K562 (cell line): ENCODE measurements around the gene IL11. TPM values are rescaled to one million over a fixed set of nuclear protein-coding genes. Genes with fewer than 3 reads are reported as not detected.
A peak's percentile ranks its signal among the peaks of the same experiment; 100 is the strongest.

ENCODE experiments used
- CCNT2 ChIP-seq: IDR thresholded peaks from 2 replicates; pipeline ENCODE4 v1.6.1; 2011; ENCODE audit warnings: borderline replicate concordance, low read depth, mild to moderate bottlenecking, moderate library complexity, mixed read lengths, low read length; ENCODE audit not compliant: insufficient read length; ENCODE audit errors: extremely low read depth
- DIDO1 ChIP-seq: fragments of 450-650 bp; IDR thresholded peaks from 2 replicates; pipeline ENCODE4 v1.6.1; 2016; ENCODE audit warnings: low read depth, missing biosample characterization, missing genetic modification characterization
- E2F4 ChIP-seq: sonication (generic); formaldehyde crosslinking; IDR thresholded peaks from 2 replicates; pipeline ENCODE4 v1.8.0; 2022; ENCODE audit warnings: mild to moderate bottlenecking, low read depth, missing genetic modification reagents
- E2F6 ChIP-seq, 2 experiments: IDR thresholded peaks; 2 replicates each; pipeline ENCODE4 v1.6.1; 2011; ENCODE audit warnings: borderline replicate concordance in 1 of 2, control low read depth in 1 of 2, low read depth in 1 of 2, low read length in 1 of 2, mild to moderate bottlenecking in 1 of 2, mixed read lengths in 1 of 2, moderate library complexity in 1 of 2; ENCODE audit not compliant: insufficient read depth in 1 of 2, insufficient read length in 1 of 2, poor library complexity in 1 of 2, severe bottlenecking in 1 of 2; ENCODE audit errors: extremely low read depth in 1 of 2
- EZH2 ChIP-seq: IDR thresholded peaks from 2 replicates; pipeline ENCODE4 v1.6.1; 2012; ENCODE audit warnings: low read depth, mild to moderate bottlenecking, inconsistent platforms, low read length, borderline replicate concordance
- FOSL1 ChIP-seq: fragments of 200-800 bp; sonication (Bioruptor generic); conservative IDR thresholded peaks from 2 replicates; pipeline ENCODE4 v1.6.1; 2016; ENCODE audit warnings: missing genetic modification characterization, missing compliant biosample characterization
- KAT7 ChIP-seq: sonication (generic); formaldehyde crosslinking; IDR thresholded peaks from 2 replicates; pipeline ENCODE4 v1.8.0; 2022; ENCODE audit warnings: missing genetic modification reagents, mild to moderate bottlenecking, borderline replicate concordance
- MAFF ChIP-seq: IDR thresholded peaks from 2 replicates; pipeline ENCODE4 v1.6.1; 2012; ENCODE audit warnings: low read length, improper control_type of control experiment
- NFE2 ChIP-seq: IDR thresholded peaks from 2 replicates; pipeline ENCODE4 v1.6.1; 2014; ENCODE audit warnings: antibody characterized with exemption, low read depth
- NFIX ChIP-seq: fragments of 250-450 bp; sonication (Bioruptor Pico); IDR thresholded peaks from 2 replicates; pipeline ENCODE4 v1.4.0; 2020; ENCODE audit warnings: low read depth, mild to moderate bottlenecking, moderate library complexity
- PCBP1 ChIP-seq: fragments of 200-400 bp; formaldehyde crosslinking; IDR thresholded peaks from 2 replicates; pipeline ENCODE4 v1.6.1; 2018; ENCODE audit warnings: mild to moderate bottlenecking, low read depth, low read length; ENCODE audit not compliant: poor library complexity, severe bottlenecking
- PCBP2 ChIP-seq: fragments of 200-400 bp; formaldehyde crosslinking; IDR thresholded peaks from 2 replicates; pipeline ENCODE4 v1.6.1; 2018; ENCODE audit warnings: low read length, low read depth, mild to moderate bottlenecking, moderate library complexity; ENCODE audit not compliant: poor library complexity, severe bottlenecking
- PKNOX1 ChIP-seq: fragments of 450-650 bp; IDR thresholded peaks from 2 replicates; pipeline ENCODE4 v1.6.1; 2016
- POLR2A ChIP-seq: fragments of 450-650 bp; conservative IDR thresholded peaks from 2 replicates; pipeline ENCODE4 v1.6.1; 2016
- RBM14 ChIP-seq: fragments of 200-400 bp; formaldehyde crosslinking; IDR thresholded peaks from 2 replicates; pipeline ENCODE4 v1.6.1; 2018; ENCODE audit warnings: low read depth, mild to moderate bottlenecking, low read length, moderate library complexity, borderline replicate concordance; ENCODE audit not compliant: insufficient read depth
- RBM25 ChIP-seq: fragments of 200-400 bp; formaldehyde crosslinking; IDR thresholded peaks from 2 replicates; pipeline ENCODE4 v1.6.1; 2018; ENCODE audit warnings: low read length, low read depth, moderate library complexity; ENCODE audit not compliant: severe bottlenecking
- SIN3B ChIP-seq: fragments of 450-650 bp; IDR thresholded peaks from 2 replicates; pipeline ENCODE4 v1.6.1; 2017; ENCODE audit warnings: low read depth, mild to moderate bottlenecking, moderate library complexity
- SMAD2 ChIP-seq: fragments of 150-350 bp; IDR thresholded peaks from 2 replicates; pipeline ENCODE4 v1.6.1; 2014; ENCODE audit warnings: low read depth, mild to moderate bottlenecking, low read length
- SRSF1 ChIP-seq: fragments of 200-400 bp; formaldehyde crosslinking; IDR thresholded peaks from 2 replicates; pipeline ENCODE4 v1.6.1; 2017; ENCODE audit warnings: mild to moderate bottlenecking, low read depth, low read length, moderate library complexity
- USF2 ChIP-seq: sonication (generic); formaldehyde crosslinking; IDR thresholded peaks from 2 replicates; pipeline ENCODE4 v1.5.0; 2020; ENCODE audit warnings: missing genetic modification reagents
- WHSC1 ChIP-seq: IDR thresholded peaks from one replicate; pipeline ENCODE4 v1.6.1; 2012; ENCODE audit warnings: low read length, control low read depth, inconsistent platforms
- ZBTB7A ChIP-seq: IDR thresholded peaks from 2 replicates; pipeline ENCODE4 v1.6.1; 2011; ENCODE audit warnings: low read depth, mild to moderate bottlenecking, low read length, moderate library complexity, borderline replicate concordance; ENCODE audit not compliant: control insufficient read depth
- ZKSCAN3 ChIP-seq: fragments of 250-450 bp; sonication (Bioruptor Pico); IDR thresholded peaks from 2 replicates; pipeline ENCODE4 v1.4.0; 2020
- ZNF146 ChIP-seq: IDR thresholded peaks from one replicate; pipeline ENCODE4 v1.6.1; 2018; ENCODE audit warnings: missing compliant biosample characterization; ENCODE audit not compliant: unreplicated experiment
- ZNF184 ChIP-seq: sonication (generic); formaldehyde crosslinking; IDR thresholded peaks from 2 replicates; pipeline ENCODE4 v1.5.0; 2020; ENCODE audit warnings: missing genetic modification reagents
- polyA plus RNA-seq, 8 experiments: library from polyadenylated mRNA; depleted of rRNA in 4 of 8; stranded (reverse) in 5 of 8; unstranded in 3 of 8; fragments of >200 nt; fragmentation: Nextera tagmentation in 2 of 8; fragmentation: Illumina TruSeq in 1 of 8; extraction: Ambion mirVana in 2 of 8; extraction: Trizol in 1 of 8; gene quantifications; 2 replicates each; pipeline versions ENCODE4 v1.2.1 to v1.2.3, GENCODE V29; 2011 to 2014; ENCODE audit warnings: inconsistent platforms in 1 of 8, missing spikeins in 1 of 8
- total RNA-seq, 7 experiments: library from RNA; depleted of rRNA in 6 of 7; stranded (reverse); fragments of >200 nt in 6 of 7; fragmentation: Illumina TruSeq in 2 of 7; extraction: Trizol in 2 of 7; gene quantifications; 2 replicates each; pipeline versions ENCODE4 v1.2.1 to v1.2.3, GENCODE V29; 2011 to 2021; ENCODE audit warnings: low replicate concordance in 1 of 7

Gene IL11
- total and polyA plus RNA-seq, 9 of the 15 experiments (the other 6 are each of a cell fraction or from before 2014, with no cell fraction given) = 0.04 to 0.42 (median 0.06) TPM; not detected in 6

- TF ChIP-seq EZH2 = 0 out of 2 replicates have a peak, but pooled peaks have one; percentile 81
- no peak for TF ChIP-seq DIDO1
- TF ChIP-seq PKNOX1 = peak; percentile 32; the same call in 1 of the 2 replicates
- no peak for TF ChIP-seq CCNT2
- no peak for TF ChIP-seq POLR2A
- no peak for TF ChIP-seq FOSL1 (tag)
- TF ChIP-seq MAFF = no peak
- TF ChIP-seq SIN3B = no peak
- no peak for TF ChIP-seq NFIX (CRISPR knock-in tag)
- no peak for TF ChIP-seq ZNF184
- no peak for TF ChIP-seq SMAD2
- TF ChIP-seq USF2 (CRISPR knock-in tag) = no peak
- no peak for TF ChIP-seq WHSC1
- TF ChIP-seq NFE2 = no peak
- TF ChIP-seq RBM14 = 0 out of 2 replicates have a peak, but pooled peaks have one; percentile 12
- peak in 1 of 2 experiments; percentile 22 for TF ChIP-seq E2F6 (IDR thresholded peaks at IDR 0.05; ENCODE audit: borderline replicate concordance in 1 of 2, extremely low read depth in 1 of 2, insufficient read depth in 1 of 2, insufficient read length in 1 of 2, low read depth in 1 of 2, low read length in 1 of 2, poor library complexity in 1 of 2, severe bottlenecking in 1 of 2)
- no peak for TF ChIP-seq SRSF1
- TF ChIP-seq ZBTB7A = peak; percentile 44; the same call in 1 of the 2 replicates
- TF ChIP-seq RBM25 = no peak
- no peak for TF ChIP-seq ZKSCAN3 (CRISPR knock-in tag)
- no peak for TF ChIP-seq PCBP2
- TF ChIP-seq ZNF146 (CRISPR knock-in tag) = no peak
- no peak for TF ChIP-seq KAT7 (CRISPR knock-in tag)
- TF ChIP-seq PCBP1 = peak; percentile 38
- TF ChIP-seq E2F4 (CRISPR knock-in tag) = no peak
These were observed 484 bp downstream of the IL11 start (continued) for GRCh38 chr19:55369653-55370304.
